ENCODE results near the gene MOCS1.

The MOCS1 gene

GRCh38 chr6:39898625-39899024, 35.6 kb downstream of the MOCS1 start:
- H3K27me3 Mint-ChIP-seq: peaks cover 15 to 42% of the 10 kb centered on the region in 2 donors
- peaks cover 10 to 16% of the 10 kb centered on the region in 2 donors for H3K4me1 Mint-ChIP-seq
- no peaks in the 10 kb centered on the region for H3K9me3 Mint-ChIP-seq
- no peak for ATAC-seq (replicated peaks)
- DNase-seq: no peak
- H3K36me3 Mint-ChIP-seq: no peaks in the 10 kb centered on the region
- H3K4me3 Mint-ChIP-seq: no peak overlapping the region
- H3K27ac Mint-ChIP-seq: no peak overlapping the region

- peak overlapping the region; percentile 47 for H3K27ac Mint-ChIP-seq
- no peaks in the 10 kb centered on the region for H3K9me3 Mint-ChIP-seq
- H3K4me3 Mint-ChIP-seq: no peak overlapping the region
- peaks cover 15 to 33% of the 10 kb centered on the region in 2 donors for H3K27me3 Mint-ChIP-seq
- peaks cover 10 to 16% of the 10 kb centered on the region in 2 donors for H3K4me1 Mint-ChIP-seq
- DNase-seq: no peak
- peak; percentile 79 to 83 for ATAC-seq (replicated peaks)
- no peaks in the 10 kb centered on the region for H3K36me3 Mint-ChIP-seq
Observed at GRCh38 chr6:39897698-39898097, 36.6 kb downstream of the MOCS1 start.

GRCh38 chr6:39896701-39897100, 37.6 kb downstream of the MOCS1 start:
- no peak overlapping the region for H3K4me3 Mint-ChIP-seq
- ATAC-seq (replicated peaks) (no peak), DNase-seq (no peak)
- H3K4me1 Mint-ChIP-seq: peaks cover 11 to 20% of the 10 kb centered on the region in 2 donors
- peaks cover 20 to 25% of the 10 kb centered on the region in 2 donors for H3K27me3 Mint-ChIP-seq
- no peaks in the 10 kb centered on the region for H3K9me3 Mint-ChIP-seq
- H3K27ac Mint-ChIP-seq: no peak overlapping the region
- no peaks in the 10 kb centered on the region for H3K36me3 Mint-ChIP-seq

GRCh38 chr6:39893286-39893685, 41.0 kb downstream of the MOCS1 start:
- DNase-seq: no peak
- no peaks in the 10 kb centered on the region for H3K36me3 Mint-ChIP-seq
- no peak overlapping the region for H3K4me3 Mint-ChIP-seq
- H3K27me3 Mint-ChIP-seq: peaks cover 17 to 28% of the 10 kb centered on the region in 2 donors
- H3K27ac Mint-ChIP-seq: no peak overlapping the region
- ATAC-seq (replicated peaks): no peak
- H3K4me1 Mint-ChIP-seq: peaks cover 11 to 20% of the 10 kb centered on the region in 2 donors
- no peaks in the 10 kb centered on the region for H3K9me3 Mint-ChIP-seq

- no peaks in the 10 kb centered on the region for H3K9me3 Mint-ChIP-seq
- H3K4me1 Mint-ChIP-seq: peaks cover 7 to 13% of the 10 kb centered on the region in 2 donors
- H3K4me3 Mint-ChIP-seq: no peak overlapping the region
- no peaks in the 10 kb centered on the region for H3K36me3 Mint-ChIP-seq
- ATAC-seq (replicated peaks) (peak; percentile 77 to 85), DNase-seq (peak; percentile 20)
- H3K27me3 Mint-ChIP-seq: peaks cover 19 to 29% of the 10 kb centered on the region in 2 donors
- no peak overlapping the region for H3K27ac Mint-ChIP-seq
Observed at GRCh38 chr6:39892490-39893129, 41.7 kb downstream of the MOCS1 start.

- Mint-ChIP-seq H3K4me1 (peaks cover 3 to 9% of the 10 kb centered on the region in 2 donors), H3K36me3 (no peaks in the 10 kb centered on the region), H3K27me3 (peaks cover 21 to 28% of the 10 kb centered on the region in 2 donors), H3K4me3 (no peak overlapping the region), H3K27ac (no peak overlapping the region), H3K9me3 (no peaks in the 10 kb centered on the region)
- DNase-seq (no peak), ATAC-seq (replicated peaks) (no peak)
Observed at GRCh38 chr6:39891976-39892375, 42.3 kb downstream of the MOCS1 start.

- Mint-ChIP-seq H3K9me3 (no peaks in the 10 kb centered on the region), H3K27me3 (peaks cover 26 to 33% of the 10 kb centered on the region in 2 donors), H3K4me3 (no peak overlapping the region), H3K36me3 (no peaks in the 10 kb centered on the region), H3K27ac (no peak overlapping the region), H3K4me1 (peaks cover 3 to 9% of the 10 kb centered on the region in 2 donors)
- ATAC-seq (replicated peaks) (no peak), DNase-seq (no peak)
Observed at GRCh38 chr6:39891353-39891752, 42.9 kb downstream of the MOCS1 start.

- no peaks in the 10 kb centered on the region for H3K9me3 Mint-ChIP-seq
- H3K27me3 Mint-ChIP-seq: peaks cover 26 to 48% of the 10 kb centered on the region in 2 donors
- no peak overlapping the region for H3K4me3 Mint-ChIP-seq
- peaks cover 2 to 4% of the 10 kb centered on the region in 2 donors for H3K4me1 Mint-ChIP-seq
- H3K36me3 Mint-ChIP-seq: no peaks in the 10 kb centered on the region
- H3K27ac Mint-ChIP-seq: no peak overlapping the region
- no peak for ATAC-seq (replicated peaks)
- no peak for DNase-seq
Observed at GRCh38 chr6:39889229-39889628, 45.0 kb downstream of the MOCS1 start.

- H3K4me1 Mint-ChIP-seq: peaks cover 2 to 4% of the 10 kb centered on the region in 2 donors
- H3K4me3 Mint-ChIP-seq: no peak overlapping the region
- H3K9me3 Mint-ChIP-seq: no peaks in the 10 kb centered on the region
- no peak for ATAC-seq (replicated peaks)
- H3K27ac Mint-ChIP-seq: no peak overlapping the region
- no peaks in the 10 kb centered on the region for H3K36me3 Mint-ChIP-seq
- H3K27me3 Mint-ChIP-seq: peaks cover 26 to 48% of the 10 kb centered on the region in 2 donors
- no peak for DNase-seq
Observed at GRCh38 chr6:39887692-39888450, 46.4 kb downstream of the MOCS1 start.

GRCh38 chr6:39886871-39887270, 47.4 kb downstream of the MOCS1 start:
- Mint-ChIP-seq H3K27ac (no peak overlapping the region), H3K36me3 (no peaks in the 10 kb centered on the region), H3K4me3 (no peak overlapping the region), H3K9me3 (no peaks in the 10 kb centered on the region), H3K4me1 (no peaks in the 10 kb centered on the region), H3K27me3 (peaks cover 25 to 55% of the 10 kb centered on the region in 2 donors)
- ATAC-seq (replicated peaks) (no peak), DNase-seq (no peak)

- Mint-ChIP-seq H3K4me1 (no peaks in the 10 kb centered on the region), H3K9me3 (no peaks in the 10 kb centered on the region), H3K27me3 (peaks cover 20 to 49% of the 10 kb centered on the region in 2 donors), H3K4me3 (no peak overlapping the region), H3K27ac (no peak overlapping the region), H3K36me3 (no peaks in the 10 kb centered on the region)
- DNase-seq (no peak), ATAC-seq (replicated peaks) (no peak)
Observed at GRCh38 chr6:39885691-39886090, 48.6 kb downstream of the MOCS1 start.

GRCh38 chr6:39884696-39885095, 49.6 kb downstream of the MOCS1 start:
- no peak overlapping the region for H3K27ac Mint-ChIP-seq
- no peaks in the 10 kb centered on the region for H3K4me1 Mint-ChIP-seq
- no peak for DNase-seq
- H3K9me3 Mint-ChIP-seq: no peaks in the 10 kb centered on the region
- no peaks in the 10 kb centered on the region for H3K36me3 Mint-ChIP-seq
- no peak for ATAC-seq (replicated peaks)
- H3K27me3 Mint-ChIP-seq: peaks cover 20 to 49% of the 10 kb centered on the region in 2 donors
- H3K4me3 Mint-ChIP-seq: no peak overlapping the region

GRCh38 chr6:39882531-39882899, 51.7 kb downstream of the MOCS1 start:
- Mint-ChIP-seq H3K4me3 (no peak overlapping the region), H3K4me1 (no peaks in the 10 kb centered on the region), H3K27ac (no peak overlapping the region), H3K36me3 (no peaks in the 10 kb centered on the region), H3K27me3 (peaks cover 15 to 31% of the 10 kb centered on the region in 2 donors), H3K9me3 (no peaks in the 10 kb centered on the region)
- ATAC-seq (replicated peaks): no peak
- DNase-seq: no peak

GRCh38 chr6:39881851-39882530, 52.3 kb downstream of the MOCS1 start:
- H3K27ac Mint-ChIP-seq: no peak overlapping the region
- H3K27me3 Mint-ChIP-seq: peaks cover 14 to 31% of the 10 kb centered on the region in 2 donors
- no peaks in the 10 kb centered on the region for H3K4me1 Mint-ChIP-seq
- no peaks in the 10 kb centered on the region for H3K36me3 Mint-ChIP-seq
- DNase-seq (no peak), ATAC-seq (replicated peaks) (no peak)
- H3K9me3 Mint-ChIP-seq: no peaks in the 10 kb centered on the region
- H3K4me3 Mint-ChIP-seq: no peak overlapping the region

Measured in stimulated activated naive B cell treated with anti-CD40 and anti-IgM and Interleukin-4, amounts not matched to agents 10 μg/mL and 1 μg/mL and 100 μg/mL, for 72 hours (primary cell).